Spleen (tissue), 7 donors: ENCODE data around the gene FOXB1.

Source experiments
- POLR2A ChIP-seq, 3 donors: fragments of 450-650 bp; IDR thresholded peaks; one replicate each; pipeline ENCODE4 v1.5.1; 2017; ENCODE audit warnings: antibody characterized with exemption in 3 of 3, mild to moderate bottlenecking in 1 of 3
- TF ChIP-seq, protein P1 (sequence below), 11 experiments: fragments of 200-600 bp in 7 of 11; fragments of 450-650 bp in 4 of 11; sonication (generic) in 4 of 11; IDR thresholded peaks in 8 of 11; conservative IDR thresholded peaks in 3 of 11; 1 replicate in 7 of 11; 2 replicates in 4 of 11; pipeline versions ENCODE4 v1.4.0 to v1.8.0; 2016 to 2021; ENCODE audit warnings: antibody characterized with exemption in 11 of 11, inconsistent platforms in 4 of 11, mild to moderate bottlenecking in 1 of 11
- donor health status: DM: no; HTN: no; CAD: no; lungs with moderate emphysema.
- donor health status: DM: no; HTN: no; CAD: no.
- donor health status: DM: no; HTN: no; CAD: no.

DNA sequence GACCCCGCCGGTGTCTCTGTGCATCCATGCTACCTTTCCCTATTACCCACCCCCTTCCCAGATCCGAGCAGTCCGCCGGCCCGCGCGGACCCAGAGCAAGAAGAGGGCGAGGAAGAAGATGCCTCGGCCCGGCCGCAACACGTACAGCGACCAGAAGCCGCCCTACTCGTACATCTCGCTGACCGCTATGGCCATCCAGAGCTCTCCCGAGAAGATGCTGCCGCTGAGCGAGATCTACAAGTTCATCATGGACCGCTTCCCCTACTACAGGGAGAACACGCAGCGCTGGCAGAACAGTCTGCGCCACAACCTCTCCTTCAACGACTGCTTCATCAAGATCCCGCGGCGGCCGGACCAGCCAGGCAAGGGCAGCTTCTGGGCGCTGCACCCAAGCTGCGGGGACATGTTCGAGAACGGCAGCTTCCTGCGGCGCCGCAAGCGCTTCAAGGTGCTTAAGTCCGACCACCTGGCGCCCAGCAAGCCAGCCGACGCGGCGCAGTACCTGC, 788 bp downstream of the FOXB1 start:
- TF ChIP-seq, protein P1, sequence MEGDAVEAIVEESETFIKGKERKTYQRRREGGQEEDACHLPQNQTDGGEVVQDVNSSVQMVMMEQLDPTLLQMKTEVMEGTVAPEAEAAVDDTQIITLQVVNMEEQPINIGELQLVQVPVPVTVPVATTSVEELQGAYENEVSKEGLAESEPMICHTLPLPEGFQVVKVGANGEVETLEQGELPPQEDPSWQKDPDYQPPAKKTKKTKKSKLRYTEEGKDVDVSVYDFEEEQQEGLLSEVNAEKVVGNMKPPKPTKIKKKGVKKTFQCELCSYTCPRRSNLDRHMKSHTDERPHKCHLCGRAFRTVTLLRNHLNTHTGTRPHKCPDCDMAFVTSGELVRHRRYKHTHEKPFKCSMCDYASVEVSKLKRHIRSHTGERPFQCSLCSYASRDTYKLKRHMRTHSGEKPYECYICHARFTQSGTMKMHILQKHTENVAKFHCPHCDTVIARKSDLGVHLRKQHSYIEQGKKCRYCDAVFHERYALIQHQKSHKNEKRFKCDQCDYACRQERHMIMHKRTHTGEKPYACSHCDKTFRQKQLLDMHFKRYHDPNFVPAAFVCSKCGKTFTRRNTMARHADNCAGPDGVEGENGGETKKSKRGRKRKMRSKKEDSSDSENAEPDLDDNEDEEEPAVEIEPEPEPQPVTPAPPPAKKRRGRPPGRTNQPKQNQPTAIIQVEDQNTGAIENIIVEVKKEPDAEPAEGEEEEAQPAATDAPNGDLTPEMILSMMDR (IDR thresholded peaks at IDR 0.05 in 8 of 11, conservative IDR thresholded peaks at IDR 0.05 in 3 of 11), result no peak
- TF ChIP-seq POLR2A (IDR thresholded peaks at IDR 0.05), result no peak
